ENCODE results near the gene CACNA1C.

Gene CACNA1C

GRCh38 chr12:2384533-2385351 is 332.0 kb downstream of the CACNA1C start:
- no peak overlapping the region for H3K9ac ChIP-seq

GRCh38 chr12:2385529-2385928 is 332.7 kb downstream of the CACNA1C start:
- Histone ChIP-seq H3K79me2 (ENCODE audit: insufficient read depth, low read depth) (no peaks in the 10 kb centered on the region), H3K27me3 (ENCODE audit: insufficient read depth, low read depth) (no peaks in the 10 kb centered on the region), H3K4me2 (no peak overlapping the region), H3K36me3 (ENCODE audit: insufficient read depth) (no peaks in the 10 kb centered on the region), H3K4me3 (IDR thresholded peaks at IDR 0.05; ENCODE audit: insufficient read depth, low read depth, low read length) (no peak overlapping the region), H3K4me1 (ENCODE audit: low read depth, poor library complexity, severe bottlenecking) (peaks cover 6% of the 10 kb centered on the region), H4K20me1 (ENCODE audit: insufficient read depth) (no peaks in the 10 kb centered on the region), H3K27ac (no peak overlapping the region), H2AFZ (ENCODE audit: low read depth) (no peak overlapping the region), H3K9ac (no peak overlapping the region)
- no peak for TF ChIP-seq CTCF (conservative IDR thresholded peaks at IDR 0.05; ENCODE audit: low read depth, low read length)

More at GRCh38 chr12:2384533-2385351, 332.0 kb downstream of the CACNA1C start:
- Histone ChIP-seq H3K79me2 (ENCODE audit: insufficient read depth, low read depth) (no peaks in the 10 kb centered on the region), H2AFZ (ENCODE audit: low read depth) (no peak overlapping the region), H3K4me3 (IDR thresholded peaks at IDR 0.05; ENCODE audit: insufficient read depth, low read depth, low read length) (no peak overlapping the region), H3K36me3 (ENCODE audit: insufficient read depth) (no peaks in the 10 kb centered on the region), H3K27ac (no peak overlapping the region), H4K20me1 (ENCODE audit: insufficient read depth) (no peaks in the 10 kb centered on the region), H3K4me2 (no peak overlapping the region), H3K27me3 (ENCODE audit: insufficient read depth, low read depth) (no peaks in the 10 kb centered on the region), H3K4me1 (ENCODE audit: low read depth, poor library complexity, severe bottlenecking) (peaks cover 7% of the 10 kb centered on the region)
- no peak for TF ChIP-seq CTCF (conservative IDR thresholded peaks at IDR 0.05; ENCODE audit: low read depth, low read length)

GRCh38 chr12:2386566-2386965 is 333.8 kb downstream of the CACNA1C start:
- H3K4me1 ChIP-seq (ENCODE audit: low read depth, poor library complexity, severe bottlenecking): no peaks in the 10 kb centered on the region
- H2AFZ ChIP-seq (ENCODE audit: low read depth): no peak overlapping the region
- H3K4me3 ChIP-seq (IDR thresholded peaks at IDR 0.05; ENCODE audit: insufficient read depth, low read depth, low read length): no peak overlapping the region
- no peak overlapping the region for H3K9ac ChIP-seq
- H3K4me2 ChIP-seq: no peak overlapping the region
- H3K79me2 ChIP-seq (ENCODE audit: insufficient read depth, low read depth): no peaks in the 10 kb centered on the region
- no peaks in the 10 kb centered on the region for H4K20me1 ChIP-seq (ENCODE audit: insufficient read depth)
- H3K36me3 ChIP-seq (ENCODE audit: insufficient read depth): no peaks in the 10 kb centered on the region
- no peaks in the 10 kb centered on the region for H3K27me3 ChIP-seq (ENCODE audit: insufficient read depth, low read depth)
- H3K27ac ChIP-seq: no peak overlapping the region
- no peak for TF ChIP-seq CTCF (conservative IDR thresholded peaks at IDR 0.05; ENCODE audit: low read depth, low read length)

GRCh38 chr12:2387103-2387834 is 334.5 kb downstream of the CACNA1C start:
- no peak for TF ChIP-seq CTCF (conservative IDR thresholded peaks at IDR 0.05; ENCODE audit: low read depth, low read length)
- no peak overlapping the region for H3K9ac ChIP-seq
- H4K20me1 ChIP-seq (ENCODE audit: insufficient read depth): no peaks in the 10 kb centered on the region
- no peak overlapping the region for H3K4me3 ChIP-seq (IDR thresholded peaks at IDR 0.05; ENCODE audit: insufficient read depth, low read depth, low read length)
- no peak overlapping the region for H2AFZ ChIP-seq (ENCODE audit: low read depth)
- H3K4me2 ChIP-seq: no peak overlapping the region
- H3K27me3 ChIP-seq (ENCODE audit: insufficient read depth, low read depth): no peaks in the 10 kb centered on the region
- no peaks in the 10 kb centered on the region for H3K4me1 ChIP-seq (ENCODE audit: low read depth, poor library complexity, severe bottlenecking)
- no peaks in the 10 kb centered on the region for H3K36me3 ChIP-seq (ENCODE audit: insufficient read depth)
- no peaks in the 10 kb centered on the region for H3K79me2 ChIP-seq (ENCODE audit: insufficient read depth, low read depth)
- H3K27ac ChIP-seq: no peak overlapping the region
